Activated T-cell treated with anti-CD3 and anti-CD28 coated beads, Interleukin-2, amount 50 U/mL, for 72 hours (primary cell): ENCODE data around the gene ITSN1. TPM values are rescaled to one million over a fixed set of nuclear protein-coding genes. Genes with fewer than 3 reads are reported as not detected.

ENCODE experiments used
- ATAC-seq, 2 donors: fragments of 150-1000 bp; cut with Tn5 transposase; replicated peaks in 1 of 2; 2 replicates each; pipeline ENCODE4 v1.10.0; 2021; ENCODE audit warnings: moderate library complexity in 2 of 2, mild to moderate bottlenecking in 1 of 2
- DNase-seq, 2 donors: peaks; one replicate each; pipeline ENCODE4 v3.0.0; 2021 to 2022; ENCODE audit warnings: mixed read lengths in 1 of 2
- H3K27ac Mint-ChIP-seq: one replicate; pipeline ENCODE4 v1.8.0; 2022; ENCODE audit warnings: mild to moderate bottlenecking, moderate library complexity, mixed read lengths
- H3K27me3 Mint-ChIP-seq: one replicate; pipeline ENCODE4 v1.8.0; 2022; ENCODE audit warnings: low read depth, mixed read lengths
- H3K36me3 Mint-ChIP-seq, 2 donors: one replicate each; pipeline ENCODE4 v1.8.0; 2022; ENCODE audit warnings: mixed read lengths in 2 of 2, mild to moderate bottlenecking in 1 of 2; ENCODE audit not compliant: insufficient read depth in 2 of 2
- H3K4me1 Mint-ChIP-seq: one replicate; pipeline ENCODE4 v1.8.0; 2022; ENCODE audit warnings: low read depth, mixed read lengths
- H3K4me3 Mint-ChIP-seq, 2 donors: one replicate each; pipeline ENCODE4 v1.8.0; 2022; ENCODE audit warnings: mild to moderate bottlenecking in 2 of 2, mixed read lengths in 2 of 2, moderate library complexity in 2 of 2
- H3K9me3 Mint-ChIP-seq, 2 donors: one replicate each; pipeline ENCODE4 v1.8.0; 2022; ENCODE audit warnings: mixed read lengths in 2 of 2
- total RNA-seq, 2 donors: library from RNA; stranded (reverse); gene quantifications; one replicate each; pipeline ENCODE4 v1.2.3, GENCODE V29; 2022

The ITSN1 gene
- total RNA-seq, 2 donors from 2014 or later = 2.6 to 4.5 TPM

DNA sequence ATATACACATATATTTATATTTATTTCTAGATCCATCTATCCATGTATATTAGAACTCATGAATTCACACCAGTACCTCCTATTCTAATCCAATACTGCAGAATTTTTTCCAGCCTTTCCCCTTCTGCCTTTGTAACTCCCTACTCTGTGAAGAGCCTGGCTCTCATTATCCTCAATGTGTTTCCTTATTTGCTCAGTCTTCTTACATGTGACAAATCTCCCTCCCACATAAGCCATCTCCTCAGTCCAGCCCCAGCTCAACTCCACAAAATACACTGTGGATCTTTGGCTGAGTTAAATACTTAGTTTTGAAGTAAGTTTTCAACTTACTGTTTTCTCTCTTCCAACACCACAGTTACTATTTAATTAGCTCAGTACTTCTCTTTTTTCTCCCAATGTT is 227.6 kb downstream of the ITSN1 start:
- no peak overlapping the region for H3K4me3 Mint-ChIP-seq
- H3K4me1 Mint-ChIP-seq = peaks cover 4% of the 10 kb centered on the region
- DNase-seq = no peak
- ATAC-seq = no peak
- H3K36me3 Mint-ChIP-seq = no peaks in the 10 kb centered on the region
- H3K27ac Mint-ChIP-seq = no peak overlapping the region
- no peaks in the 10 kb centered on the region for H3K27me3 Mint-ChIP-seq
- H3K9me3 Mint-ChIP-seq = no peaks in the 10 kb centered on the region

DNA sequence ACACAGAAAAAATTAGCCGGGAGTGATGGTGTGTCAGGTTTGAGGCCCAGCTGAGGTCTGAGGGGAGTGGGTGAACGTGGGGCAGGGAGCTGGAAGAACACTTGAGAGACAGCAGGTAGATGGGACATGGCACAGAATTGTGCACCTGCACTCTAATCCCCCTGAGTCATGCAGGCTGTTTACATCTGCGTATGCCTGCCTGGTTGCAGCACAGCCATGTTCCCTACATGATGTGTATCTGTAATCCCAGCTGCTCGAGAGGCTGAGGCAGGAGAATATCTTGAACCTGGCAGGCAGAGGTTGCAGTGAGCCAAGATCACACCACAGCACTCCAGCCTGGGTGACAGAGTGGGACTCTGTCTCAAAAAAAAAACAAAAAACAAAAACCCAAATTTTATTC is 228.5 kb downstream of the ITSN1 start:
- Mint-ChIP-seq H3K4me3 (no peak overlapping the region), H3K36me3 (no peaks in the 10 kb centered on the region), H3K27me3 (no peaks in the 10 kb centered on the region), H3K9me3 (no peaks in the 10 kb centered on the region), H3K4me1 (peaks cover 4% of the 10 kb centered on the region), H3K27ac (no peak overlapping the region)
- no peak for DNase-seq
- no peak for ATAC-seq

GRCh38 chr21:33871171-33871570 is 228.9 kb downstream of the ITSN1 start:
- DNase-seq = no peak
- Mint-ChIP-seq H3K36me3 (no peaks in the 10 kb centered on the region), H3K9me3 (no peaks in the 10 kb centered on the region), H3K4me1 (peaks cover 4% of the 10 kb centered on the region), H3K27ac (no peak overlapping the region), H3K4me3 (no peak overlapping the region), H3K27me3 (no peaks in the 10 kb centered on the region)
- no peak for ATAC-seq

- Mint-ChIP-seq H3K27me3 (peaks cover under 1% of the 10 kb centered on the region), H3K4me1 (peaks cover 4% of the 10 kb centered on the region), H3K4me3 (no peak overlapping the region), H3K9me3 (no peaks in the 10 kb centered on the region), H3K36me3 (no peaks in the 10 kb centered on the region), H3K27ac (no peak overlapping the region)
- DNase-seq = no peak
- no peak for ATAC-seq
These were observed 230.7 kb downstream of the ITSN1 start for GRCh38 chr21:33872881-33873515.

GRCh38 chr21:33874161-33874560 is 231.9 kb downstream of the ITSN1 start:
- H3K27ac Mint-ChIP-seq = no peak overlapping the region
- peaks cover 6% of the 10 kb centered on the region for H3K27me3 Mint-ChIP-seq
- no peak for DNase-seq
- no peaks in the 10 kb centered on the region for H3K36me3 Mint-ChIP-seq
- no peaks in the 10 kb centered on the region for H3K9me3 Mint-ChIP-seq
- peaks cover 4% of the 10 kb centered on the region for H3K4me1 Mint-ChIP-seq
- H3K4me3 Mint-ChIP-seq = no peak overlapping the region
- ATAC-seq = no peak

- peaks cover 6% of the 10 kb centered on the region for H3K27me3 Mint-ChIP-seq
- H3K27ac Mint-ChIP-seq = no peak overlapping the region
- DNase-seq (no peak), ATAC-seq (no peak)
- H3K36me3 Mint-ChIP-seq = no peaks in the 10 kb centered on the region
- H3K9me3 Mint-ChIP-seq = no peaks in the 10 kb centered on the region
- H3K4me1 Mint-ChIP-seq = peaks cover under 1% of the 10 kb centered on the region
- H3K4me3 Mint-ChIP-seq = no peak overlapping the region
These were observed 232.9 kb downstream of the ITSN1 start for GRCh38 chr21:33875026-33875695.

GRCh38 chr21:33878824-33879223 is 236.5 kb downstream of the ITSN1 start:
- no peaks in the 10 kb centered on the region for H3K9me3 Mint-ChIP-seq
- no peak overlapping the region for H3K4me3 Mint-ChIP-seq
- H3K36me3 Mint-ChIP-seq = no peaks in the 10 kb centered on the region
- H3K27me3 Mint-ChIP-seq = peaks cover 6% of the 10 kb centered on the region
- H3K4me1 Mint-ChIP-seq = no peaks in the 10 kb centered on the region
- H3K27ac Mint-ChIP-seq = no peak overlapping the region
- ATAC-seq (no peak), DNase-seq (no peak)

DNA sequence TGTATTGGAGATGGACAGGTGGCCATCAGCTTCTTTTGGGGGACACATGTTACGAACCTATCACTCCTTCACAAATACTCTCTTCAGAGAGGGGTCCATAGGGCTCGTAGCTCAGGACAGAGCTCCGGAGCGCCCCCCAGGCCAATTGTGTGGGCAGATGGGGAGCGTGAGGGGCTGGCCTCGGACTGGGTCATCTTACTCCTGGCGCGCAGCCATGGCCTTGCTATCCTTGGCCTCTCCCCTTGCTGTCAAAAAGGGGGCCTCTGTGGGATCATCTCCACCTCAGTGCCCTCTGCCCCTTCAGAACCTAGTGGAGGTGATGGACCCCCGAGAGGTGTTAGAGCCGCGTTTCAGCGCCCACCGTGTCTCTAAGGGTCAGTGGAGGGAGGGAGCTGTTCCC is 238.3 kb downstream of the ITSN1 start:
- ATAC-seq = no peak
- no peaks in the 10 kb centered on the region for H3K4me1 Mint-ChIP-seq
- H3K4me3 Mint-ChIP-seq = no peak overlapping the region
- H3K36me3 Mint-ChIP-seq = no peaks in the 10 kb centered on the region
- peaks cover 6% of the 10 kb centered on the region for H3K27me3 Mint-ChIP-seq
- no peaks in the 10 kb centered on the region for H3K9me3 Mint-ChIP-seq
- no peak overlapping the region for H3K27ac Mint-ChIP-seq
- no peak for DNase-seq

GRCh38 chr21:33881689-33882440 is 239.6 kb downstream of the ITSN1 start:
- H3K27me3 Mint-ChIP-seq = peaks cover 6% of the 10 kb centered on the region
- H3K9me3 Mint-ChIP-seq = no peaks in the 10 kb centered on the region
- H3K4me3 Mint-ChIP-seq = no peak overlapping the region
- H3K4me1 Mint-ChIP-seq = no peaks in the 10 kb centered on the region
- DNase-seq = no peak
- H3K27ac Mint-ChIP-seq = no peak overlapping the region
- no peaks in the 10 kb centered on the region for H3K36me3 Mint-ChIP-seq
- no peak for ATAC-seq

DNA sequence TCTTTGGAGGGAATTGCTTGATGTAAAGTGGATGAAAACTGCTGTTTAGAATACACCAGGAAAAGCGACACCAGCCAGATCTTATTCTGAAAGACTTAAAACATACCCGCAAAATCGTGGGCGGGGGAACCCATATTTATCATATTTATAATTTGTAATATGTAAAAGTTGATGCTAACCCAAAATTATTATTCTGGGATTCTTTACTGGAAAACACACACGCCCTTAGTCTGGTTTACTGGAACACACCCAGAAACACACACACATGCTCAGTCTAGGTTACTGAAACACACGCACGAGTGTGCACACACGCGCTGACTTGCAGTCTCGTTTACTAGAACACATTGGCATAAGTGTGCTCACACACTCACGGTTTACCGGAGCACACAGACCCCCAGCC is 240.8 kb downstream of the ITSN1 start:
- Mint-ChIP-seq H3K4me3 (no peak overlapping the region), H3K4me1 (no peaks in the 10 kb centered on the region), H3K27me3 (peaks cover 4% of the 10 kb centered on the region), H3K36me3 (no peaks in the 10 kb centered on the region), H3K9me3 (no peaks in the 10 kb centered on the region), H3K27ac (no peak overlapping the region)
- no peak for DNase-seq
- no peak for ATAC-seq

GRCh38 chr21:33884376-33885171 is 242.3 kb downstream of the ITSN1 start:
- H3K9me3 Mint-ChIP-seq = no peaks in the 10 kb centered on the region
- no peak overlapping the region for H3K4me3 Mint-ChIP-seq
- H3K27me3 Mint-ChIP-seq = no peaks in the 10 kb centered on the region
- no peaks in the 10 kb centered on the region for H3K36me3 Mint-ChIP-seq
- H3K4me1 Mint-ChIP-seq = no peaks in the 10 kb centered on the region
- H3K27ac Mint-ChIP-seq = no peak overlapping the region
- ATAC-seq = no peak
- no peak for DNase-seq

DNA sequence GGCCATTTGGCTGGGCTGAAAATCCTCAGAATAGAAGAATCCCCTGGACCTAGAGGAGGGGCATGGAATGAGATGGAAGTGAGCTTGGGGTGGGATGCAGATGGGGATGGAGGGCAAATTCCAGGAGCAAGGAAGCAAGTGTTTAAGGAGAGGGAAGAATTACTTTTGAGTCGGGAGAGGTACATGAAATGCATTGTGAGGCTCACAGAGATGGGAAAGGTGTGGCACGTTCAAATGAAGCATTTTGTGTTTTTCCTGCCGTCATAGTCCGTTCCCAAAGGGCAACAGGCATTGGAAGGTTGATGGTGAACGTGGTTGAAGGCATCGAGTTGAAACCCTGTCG is 242.8 kb downstream of the ITSN1 start:
- Mint-ChIP-seq H3K27ac (no peak overlapping the region), H3K9me3 (no peaks in the 10 kb centered on the region), H3K4me1 (no peaks in the 10 kb centered on the region), H3K4me3 (no peak overlapping the region), H3K36me3 (no peaks in the 10 kb centered on the region), H3K27me3 (no peaks in the 10 kb centered on the region)
- DNase-seq = no peak
- ATAC-seq = no peak

DNA sequence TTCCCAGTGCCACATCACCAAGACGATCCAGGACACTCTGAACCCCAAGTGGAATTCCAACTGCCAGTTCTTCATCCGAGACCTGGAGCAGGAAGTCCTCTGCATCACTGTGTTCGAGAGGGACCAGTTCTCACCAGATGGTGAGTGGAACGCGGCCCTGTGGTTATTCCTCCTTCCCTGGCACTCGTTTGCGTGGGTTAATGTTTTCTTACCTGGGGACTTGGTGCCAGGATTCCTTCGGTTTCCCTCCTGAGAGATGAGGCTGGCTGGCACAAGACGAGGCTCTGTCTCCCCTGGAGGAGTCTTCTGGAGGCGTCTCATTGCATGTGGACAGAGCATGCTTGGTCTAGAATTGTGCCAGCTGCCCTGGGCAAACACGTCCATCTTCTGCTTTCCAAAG is 244.0 kb downstream of the ITSN1 start:
- DNase-seq (no peak), ATAC-seq (no peak)
- Mint-ChIP-seq H3K4me1 (no peaks in the 10 kb centered on the region), H3K27me3 (no peaks in the 10 kb centered on the region), H3K9me3 (no peaks in the 10 kb centered on the region), H3K4me3 (no peak overlapping the region), H3K27ac (no peak overlapping the region), H3K36me3 (no peaks in the 10 kb centered on the region)
